ENCODE data around the gene HOMER2.
"Not testable (repeated sequence)": the region's sequence is repeated elsewhere in the genome, so short reads cannot be mapped to it uniquely, and the experiment has no call there.

Gene HOMER2

GRCh38 chr15:82952158-82953081 lies at the start of gene HOMER2:
Gene HOMER2 (minus strand): TSS chr15:82952720. CDS start chr15:82952535, 185 bp downstream.
- Mint-ChIP-seq H3K27ac (no peak within 1 kb of the TSS), H3K4me3 (peak within 1 kb of the TSS; percentile 54 to 70), H3K4me1 (no peaks in the 10 kb centered on the region), H3K27me3 (peaks cover 8% of the 10 kb centered on the region), H3K9me3 (no peaks in the 10 kb centered on the region)
- DNase-seq, result peak; percentile 13 to 21
- peak; percentile 78 for ATAC-seq

- H3K4me3 Mint-ChIP-seq, H3K9me3 Mint-ChIP-seq, H3K4me1 Mint-ChIP-seq, ATAC-seq, DNase-seq, H3K27me3 Mint-ChIP-seq, H3K27ac Mint-ChIP-seq: not testable (repeated sequence)
Measured at GRCh38 chr15:83000672-83001031, 48.1 kb upstream of the HOMER2 start.

GRCh38 chr15:82999905-83000671 lies 47.6 kb upstream of the HOMER2 start:
- Mint-ChIP-seq H3K27me3 (no peaks in the 10 kb centered on the region), H3K4me3 (peak overlapping the region; percentile 64 to 68), H3K9me3 (no peaks in the 10 kb centered on the region), H3K4me1 (peaks cover 8% of the 10 kb centered on the region), H3K27ac (peak overlapping the region in 1 of 2 donors; percentile 88)
- peak; percentile 93 for ATAC-seq
- DNase-seq, result peak; percentile 26 to 35

GRCh38 chr15:82999426-82999825 lies 46.9 kb upstream of the HOMER2 start:
- ATAC-seq, result no peak
- Mint-ChIP-seq H3K27ac (no peak overlapping the region), H3K4me1 (peaks cover 8% of the 10 kb centered on the region), H3K27me3 (no peaks in the 10 kb centered on the region), H3K9me3 (no peaks in the 10 kb centered on the region), H3K4me3 (no peak overlapping the region)
- no peak for DNase-seq

- H3K27ac Mint-ChIP-seq, result no peak overlapping the region
Measured at GRCh38 chr15:82995938-82996337, 43.4 kb upstream of the HOMER2 start.

GRCh38 chr15:82995076-82995475 lies 42.6 kb upstream of the HOMER2 start:
- Mint-ChIP-seq H3K9me3 (no peaks in the 10 kb centered on the region), H3K4me3 (no peak overlapping the region), H3K4me1 (peaks cover 8% of the 10 kb centered on the region), H3K27ac (no peak overlapping the region), H3K27me3 (no peaks in the 10 kb centered on the region)
- DNase-seq, result no peak
- ATAC-seq, result no peak

More at GRCh38 chr15:82995938-82996337, 43.4 kb upstream of the HOMER2 start:
- ATAC-seq, result no peak
- Mint-ChIP-seq H3K4me3 (no peak overlapping the region), H3K9me3 (no peaks in the 10 kb centered on the region), H3K4me1 (peaks cover 13% of the 10 kb centered on the region), H3K27me3 (no peaks in the 10 kb centered on the region)
- DNase-seq, result no peak

GRCh38 chr15:82993144-82993543 lies 40.6 kb upstream of the HOMER2 start:
- no peak for ATAC-seq

GRCh38 chr15:82992436-82992998 lies 40.0 kb upstream of the HOMER2 start:
- DNase-seq (no peak), ATAC-seq (no peak)
- H3K4me3 Mint-ChIP-seq, result no peak overlapping the region
- H3K9me3 Mint-ChIP-seq, result no peaks in the 10 kb centered on the region
- no peaks in the 10 kb centered on the region for H3K27me3 Mint-ChIP-seq
- H3K4me1 Mint-ChIP-seq, result peaks cover 7% of the 10 kb centered on the region
- H3K27ac Mint-ChIP-seq, result no peak overlapping the region

More at GRCh38 chr15:82993144-82993543, 40.6 kb upstream of the HOMER2 start:
- Mint-ChIP-seq H3K9me3 (no peaks in the 10 kb centered on the region), H3K4me3 (no peak overlapping the region), H3K27ac (no peak overlapping the region), H3K4me1 (peaks cover 5% of the 10 kb centered on the region), H3K27me3 (no peaks in the 10 kb centered on the region)
- DNase-seq, result no peak

- H3K27me3 Mint-ChIP-seq, result no peaks in the 10 kb centered on the region
- H3K27ac Mint-ChIP-seq, result peak overlapping the region; percentile 98 to 99
- ATAC-seq, result peak; percentile 68
- peaks cover 30% of the 10 kb centered on the region for H3K4me1 Mint-ChIP-seq
- peak in 1 of 2 donors; percentile 47 for DNase-seq
- peak overlapping the region; percentile 87 to 99 for H3K4me3 Mint-ChIP-seq
- H3K9me3 Mint-ChIP-seq, result no peaks in the 10 kb centered on the region
Measured at GRCh38 chr15:82986442-82986780, 33.9 kb upstream of the HOMER2 start.

GRCh38 chr15:82985688-82986441 lies 33.3 kb upstream of the HOMER2 start, which contains the start of gene RAMAC:
Gene RAMAC (plus strand): TSS chr15:82986210. CDS start chr15:82989019, 2,809 bp downstream.
- Mint-ChIP-seq H3K4me3 (peak within 1 kb of the TSS; percentile 87 to 99), H3K9me3 (no peaks in the 10 kb centered on the region), H3K27me3 (no peaks in the 10 kb centered on the region), H3K27ac (peak within 1 kb of the TSS; percentile 98 to 99), H3K4me1 (peaks cover 30% of the 10 kb centered on the region)
- ATAC-seq (peak; percentile 96), DNase-seq (peak; percentile 87 to 93)

GRCh38 chr15:82980981-82981380 lies 28.5 kb upstream of the HOMER2 start:
- no peak for DNase-seq
- no peak overlapping the region for H3K4me3 Mint-ChIP-seq
- H3K27ac Mint-ChIP-seq, result no peak overlapping the region
- H3K27me3 Mint-ChIP-seq, result no peaks in the 10 kb centered on the region
- H3K9me3 Mint-ChIP-seq, result no peaks in the 10 kb centered on the region
- H3K4me1 Mint-ChIP-seq, result peaks cover 18% of the 10 kb centered on the region
- ATAC-seq, result no peak

GRCh38 chr15:82979726-82980125 lies 27.2 kb upstream of the HOMER2 start:
- DNase-seq (no peak), ATAC-seq (no peak)
- Mint-ChIP-seq H3K9me3 (no peaks in the 10 kb centered on the region), H3K27me3 (no peaks in the 10 kb centered on the region), H3K4me3 (no peak overlapping the region), H3K4me1 (peaks cover 5% of the 10 kb centered on the region), H3K27ac (no peak overlapping the region)

GRCh38 chr15:82978438-82978837 lies 25.9 kb upstream of the HOMER2 start:
- Mint-ChIP-seq H3K27ac (peak overlapping the region in 1 of 2 donors; percentile 43), H3K4me1 (no peaks in the 10 kb centered on the region), H3K9me3 (no peaks in the 10 kb centered on the region), H3K27me3 (no peaks in the 10 kb centered on the region), H3K4me3 (no peak overlapping the region)
- no peak for DNase-seq
- ATAC-seq, result no peak

- DNase-seq (no peak), ATAC-seq (no peak)
- Mint-ChIP-seq H3K27ac (no peak overlapping the region), H3K4me3 (no peak overlapping the region), H3K27me3 (no peaks in the 10 kb centered on the region), H3K4me1 (no peaks in the 10 kb centered on the region), H3K9me3 (no peaks in the 10 kb centered on the region)
Measured at GRCh38 chr15:82977076-82977475, 24.6 kb upstream of the HOMER2 start.

GRCh38 chr15:82972990-82973389 lies 20.5 kb upstream of the HOMER2 start:
- no peaks in the 10 kb centered on the region for H3K27me3 Mint-ChIP-seq
- DNase-seq (no peak), ATAC-seq (no peak)
- H3K27ac Mint-ChIP-seq, result no peak overlapping the region
- no peak overlapping the region for H3K4me3 Mint-ChIP-seq
- no peaks in the 10 kb centered on the region for H3K9me3 Mint-ChIP-seq
- no peaks in the 10 kb centered on the region for H3K4me1 Mint-ChIP-seq
